Activated CD8-positive, alpha-beta T cell treated with anti-CD3 and anti-CD28 coated beads, Interleukin-2, amount 10 ng/mL, durations not matched to agents 7 days and 5 days (primary cell): ENCODE data around the gene HRH3. TPM values are rescaled to one million over a fixed set of nuclear protein-coding genes. Genes with fewer than 3 reads are reported as not detected.

ENCODE experiments used
- ATAC-seq: fragments of 150-1000 bp; cut with Tn5 transposase; one replicate; pipeline ENCODE4 v1.10.0; 2021; ENCODE audit warnings: moderate library complexity
- CTCF ChIA-PET: fragments of 350-600 bp; sonication (Branson Sonifier 250); formaldehyde crosslinking; loops from one replicate; lab custom pipeline; 2021; ENCODE audit warnings: antibody characterized with exemption; lab: Charles Lee
- POLR2A ChIA-PET: fragments of 350-600 bp; sonication (Branson Sonifier 250); formaldehyde crosslinking; loops from one replicate; lab custom pipeline; 2021; ENCODE audit warnings: antibody characterized with exemption; lab: Charles Lee
- DNase-seq: peaks from one replicate; pipeline ENCODE4 v3.0.0-alpha.2; 2020
- H3K27ac Mint-ChIP-seq: one replicate; pipeline ENCODE4 v1.8.0; 2021; ENCODE audit warnings: mild to moderate bottlenecking, mixed read lengths
- H3K27me3 Mint-ChIP-seq: one replicate; pipeline ENCODE4 v1.8.0; 2021; ENCODE audit warnings: low read depth, mixed read lengths
- H3K36me3 Mint-ChIP-seq: one replicate; pipeline ENCODE4 v1.8.0; 2021; ENCODE audit warnings: low read depth, mixed read lengths
- H3K4me1 Mint-ChIP-seq: one replicate; pipeline ENCODE4 v1.8.0; 2021; ENCODE audit warnings: low read depth, mixed read lengths
- H3K4me3 Mint-ChIP-seq: one replicate; pipeline ENCODE4 v1.8.0; 2021; ENCODE audit warnings: mild to moderate bottlenecking, mixed read lengths
- H3K9me3 Mint-ChIP-seq: one replicate; pipeline ENCODE4 v1.8.0; 2022; ENCODE audit warnings: mixed read lengths; ENCODE audit not compliant: insufficient read depth
- total RNA-seq, 2 experiments: library from RNA; stranded (reverse); gene quantifications; one replicate each; pipeline ENCODE4 v1.2.3, GENCODE V29; 2021

The HRH3 gene
- total RNA-seq, 2 experiments from 2014 or later: not detected

GRCh38 chr20:62217913-62218773 lies 1.9 kb downstream of the HRH3 start:
- Mint-ChIP-seq H3K27ac (no peak overlapping the region), H3K36me3 (no peaks in the 10 kb centered on the region), H3K4me1 (peaks cover 5% of the 10 kb centered on the region), H3K4me3 (no peak overlapping the region), H3K9me3 (no peaks in the 10 kb centered on the region), H3K27me3 (peaks cover 21% of the 10 kb centered on the region)
- CTCF ChIA-PET: no interaction called here
- DNase-seq (no peak), ATAC-seq (no peak)
- POLR2A ChIA-PET: no interaction called here

- POLR2A ChIA-PET: no interaction called here
- Mint-ChIP-seq H3K4me1 (peaks cover 5% of the 10 kb centered on the region), H3K36me3 (no peaks in the 10 kb centered on the region), H3K27me3 (peaks cover 21% of the 10 kb centered on the region), H3K4me3 (no peak overlapping the region), H3K9me3 (no peaks in the 10 kb centered on the region), H3K27ac (no peak overlapping the region)
- ATAC-seq (no peak), DNase-seq (no peak)
- CTCF ChIA-PET: no interaction called here
Measured at GRCh38 chr20:62216636-62217566, 3.2 kb downstream of the HRH3 start.

GRCh38 chr20:62215991-62216635 lies 4.0 kb downstream of the HRH3 start:
- Mint-ChIP-seq H3K4me1 (peaks cover 4% of the 10 kb centered on the region), H3K36me3 (no peaks in the 10 kb centered on the region), H3K27me3 (peaks cover 16% of the 10 kb centered on the region), H3K4me3 (no peak overlapping the region), H3K9me3 (no peaks in the 10 kb centered on the region), H3K27ac (no peak overlapping the region)
- ChIA-PET POLR2A (no interaction called here), CTCF (no interaction called here)
- no peak for ATAC-seq
- no peak for DNase-seq

- H3K4me1 Mint-ChIP-seq: peaks cover 3% of the 10 kb centered on the region
Measured at GRCh38 chr20:62215020-62215990, 4.8 kb downstream of the HRH3 start.

GRCh38 chr20:62214067-62214466 lies 6.0 kb downstream of the HRH3 start:
- H3K9me3 Mint-ChIP-seq: no peaks in the 10 kb centered on the region
- H3K4me3 Mint-ChIP-seq: no peak overlapping the region
- peaks cover 5% of the 10 kb centered on the region for H3K27me3 Mint-ChIP-seq
- POLR2A ChIA-PET: no interaction called here
- H3K4me1 Mint-ChIP-seq: peaks cover 2% of the 10 kb centered on the region
- no peak overlapping the region for H3K27ac Mint-ChIP-seq
- ATAC-seq (no peak), DNase-seq (no peak)
- H3K36me3 Mint-ChIP-seq: no peaks in the 10 kb centered on the region
- CTCF ChIA-PET: no interaction called here

More at GRCh38 chr20:62215020-62215990, 4.8 kb downstream of the HRH3 start:
- ChIA-PET CTCF (no interaction called here), POLR2A (no interaction called here)
- ATAC-seq: no peak
- Mint-ChIP-seq H3K27ac (no peak overlapping the region), H3K9me3 (no peaks in the 10 kb centered on the region), H3K4me3 (no peak overlapping the region), H3K36me3 (no peaks in the 10 kb centered on the region), H3K27me3 (peaks cover 10% of the 10 kb centered on the region)
- no peak for DNase-seq

GRCh38 chr20:62212299-62212698 lies 7.8 kb downstream of the HRH3 start:
- H3K4me3 Mint-ChIP-seq: no peak overlapping the region
- DNase-seq (no peak), ATAC-seq (no peak)
- H3K9me3 Mint-ChIP-seq: no peaks in the 10 kb centered on the region
- POLR2A ChIA-PET: no interaction called here
- no peaks in the 10 kb centered on the region for H3K4me1 Mint-ChIP-seq
- H3K27me3 Mint-ChIP-seq: no peaks in the 10 kb centered on the region
- no peaks in the 10 kb centered on the region for H3K36me3 Mint-ChIP-seq
- H3K27ac Mint-ChIP-seq: no peak overlapping the region
- CTCF ChIA-PET: no interaction called here

GRCh38 chr20:62211769-62212288 lies 8.2 kb downstream of the HRH3 start:
- no peaks in the 10 kb centered on the region for H3K4me1 Mint-ChIP-seq
- H3K36me3 Mint-ChIP-seq: no peaks in the 10 kb centered on the region
- no peak overlapping the region for H3K27ac Mint-ChIP-seq

GRCh38 chr20:62211216-62211615 lies 8.9 kb downstream of the HRH3 start:
- ATAC-seq: no peak
- H3K27ac Mint-ChIP-seq: no peak overlapping the region

More at GRCh38 chr20:62211769-62212288, 8.2 kb downstream of the HRH3 start:
- no peaks in the 10 kb centered on the region for H3K27me3 Mint-ChIP-seq
- CTCF ChIA-PET: no interaction called here
- no peaks in the 10 kb centered on the region for H3K9me3 Mint-ChIP-seq
- ATAC-seq: no peak
- POLR2A ChIA-PET: no interaction called here
- DNase-seq: no peak
- H3K4me3 Mint-ChIP-seq: no peak overlapping the region

GRCh38 chr20:62210496-62210855 lies 9.6 kb downstream of the HRH3 start:
- CTCF ChIA-PET: no interaction called here
- H3K4me3 Mint-ChIP-seq: no peak overlapping the region
- no peak overlapping the region for H3K27ac Mint-ChIP-seq
- H3K27me3 Mint-ChIP-seq: no peaks in the 10 kb centered on the region
- POLR2A ChIA-PET: no interaction called here
- no peaks in the 10 kb centered on the region for H3K36me3 Mint-ChIP-seq
- H3K4me1 Mint-ChIP-seq: no peaks in the 10 kb centered on the region
- DNase-seq (no peak), ATAC-seq (no peak)
- H3K9me3 Mint-ChIP-seq: no peaks in the 10 kb centered on the region

More at GRCh38 chr20:62211216-62211615, 8.9 kb downstream of the HRH3 start:
- Mint-ChIP-seq H3K4me3 (no peak overlapping the region), H3K4me1 (no peaks in the 10 kb centered on the region), H3K36me3 (no peaks in the 10 kb centered on the region), H3K9me3 (no peaks in the 10 kb centered on the region), H3K27me3 (no peaks in the 10 kb centered on the region)
- POLR2A ChIA-PET: no interaction called here
- CTCF ChIA-PET: no interaction called here
- no peak for DNase-seq

- no peaks in the 10 kb centered on the region for H3K36me3 Mint-ChIP-seq
Measured at GRCh38 chr20:62209850-62210495, 10.1 kb downstream of the HRH3 start.

More at GRCh38 chr20:62209850-62210495, 10.1 kb downstream of the HRH3 start:
- POLR2A ChIA-PET: no interaction called here
- no peak overlapping the region for H3K4me3 Mint-ChIP-seq
- no peaks in the 10 kb centered on the region for H3K27me3 Mint-ChIP-seq
- DNase-seq: no peak
- CTCF ChIA-PET: no interaction called here
- no peaks in the 10 kb centered on the region for H3K9me3 Mint-ChIP-seq
- no peaks in the 10 kb centered on the region for H3K4me1 Mint-ChIP-seq
- H3K27ac Mint-ChIP-seq: no peak overlapping the region
- no peak for ATAC-seq
